Bronchial epithelial cell (primary cell): Measurements from ENCODE around the gene SMIM22. TPM values are rescaled to one million over a fixed set of nuclear protein-coding genes. Genes with fewer than 3 reads are reported as not detected.

Source experiments
- DNase-seq: peaks from one replicate; pipeline ENCODE4 v3.0.0-alpha.2; 2010; ENCODE audit warnings: low read depth
- FAIRE-seq: peaks from 2 replicates; lab custom pipeline; 2011; peaks lifted over from hg19 to GRCh38; lab: Jason Lieb, UNC
- H3K27me3 ChIP-seq: 2 replicates; pipeline ENCODE4 v1.5.1; 2011; ENCODE audit warnings: low read length; ENCODE audit not compliant: control insufficient read depth, insufficient read depth
- H3K36me3 ChIP-seq: 2 replicates; pipeline ENCODE4 v1.5.1; 2011; ENCODE audit warnings: low read length; ENCODE audit not compliant: control insufficient read depth, insufficient read depth
- H3K4me3 ChIP-seq: 2 replicates; pipeline ENCODE4 v1.5.1; 2011; ENCODE audit warnings: mild to moderate bottlenecking, low read depth, low read length, control low read depth
- total RNA-seq: library from RNA; depleted of rRNA; stranded (reverse); fragments of >200 nt; gene quantifications from 2 replicates; pipeline ENCODE4 v1.2.1, GENCODE V29; 2014
- TF ChIP-seq, protein P1 (sequence below): IDR thresholded peaks from 2 replicates; pipeline ENCODE4 v1.5.1; 2011; ENCODE audit warnings: mild to moderate bottlenecking, moderate library complexity, low read length, control low read depth, inconsistent platforms; ENCODE audit not compliant: insufficient read depth, severe bottlenecking

Gene SMIM22
- total RNA-seq, 1 donor from 2014 or later = 0.79 TPM

DNA sequence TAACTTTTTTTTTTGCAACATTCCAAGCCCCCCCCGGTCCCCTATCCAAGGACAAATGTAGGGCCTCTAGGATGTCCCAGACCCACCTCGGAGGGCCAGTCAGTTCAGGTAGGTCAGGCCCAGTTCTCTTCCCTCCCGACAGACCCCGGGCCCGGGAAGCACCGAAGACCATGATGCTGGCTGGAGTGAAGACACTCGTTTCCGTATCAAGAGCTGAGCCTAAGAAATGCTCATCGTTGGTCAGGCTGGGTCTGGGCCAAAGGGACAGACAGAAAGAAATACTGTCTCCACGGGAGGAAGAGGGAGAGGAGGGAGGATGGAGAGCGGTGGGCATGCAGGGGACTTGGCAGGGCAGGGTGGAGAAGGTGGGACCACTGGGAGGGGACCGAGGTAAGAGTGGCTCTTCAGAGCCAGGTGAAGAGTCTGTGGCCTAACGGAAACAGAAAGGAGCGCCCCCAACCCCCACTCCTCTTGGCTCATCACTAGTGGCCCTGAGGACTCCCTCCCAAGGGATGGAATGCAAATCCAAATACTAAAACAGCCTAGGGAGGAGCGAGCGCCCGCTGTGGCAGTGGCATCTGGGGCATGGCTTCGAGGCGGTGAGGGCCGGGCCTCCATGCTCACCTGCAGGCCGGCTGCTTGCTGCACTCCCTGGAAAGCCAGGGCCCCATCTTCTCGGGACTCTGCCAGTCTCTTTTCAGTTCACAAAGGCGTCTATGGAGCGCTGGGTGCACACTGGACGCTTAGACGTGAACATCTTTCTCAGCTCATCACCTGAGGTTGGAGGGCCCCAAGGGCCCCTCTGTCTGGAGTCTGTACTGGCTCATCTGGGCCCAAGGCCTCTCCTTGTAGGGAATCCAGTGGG lies 9.0 kb downstream of the SMIM22 start:
- TF ChIP-seq, protein P1, sequence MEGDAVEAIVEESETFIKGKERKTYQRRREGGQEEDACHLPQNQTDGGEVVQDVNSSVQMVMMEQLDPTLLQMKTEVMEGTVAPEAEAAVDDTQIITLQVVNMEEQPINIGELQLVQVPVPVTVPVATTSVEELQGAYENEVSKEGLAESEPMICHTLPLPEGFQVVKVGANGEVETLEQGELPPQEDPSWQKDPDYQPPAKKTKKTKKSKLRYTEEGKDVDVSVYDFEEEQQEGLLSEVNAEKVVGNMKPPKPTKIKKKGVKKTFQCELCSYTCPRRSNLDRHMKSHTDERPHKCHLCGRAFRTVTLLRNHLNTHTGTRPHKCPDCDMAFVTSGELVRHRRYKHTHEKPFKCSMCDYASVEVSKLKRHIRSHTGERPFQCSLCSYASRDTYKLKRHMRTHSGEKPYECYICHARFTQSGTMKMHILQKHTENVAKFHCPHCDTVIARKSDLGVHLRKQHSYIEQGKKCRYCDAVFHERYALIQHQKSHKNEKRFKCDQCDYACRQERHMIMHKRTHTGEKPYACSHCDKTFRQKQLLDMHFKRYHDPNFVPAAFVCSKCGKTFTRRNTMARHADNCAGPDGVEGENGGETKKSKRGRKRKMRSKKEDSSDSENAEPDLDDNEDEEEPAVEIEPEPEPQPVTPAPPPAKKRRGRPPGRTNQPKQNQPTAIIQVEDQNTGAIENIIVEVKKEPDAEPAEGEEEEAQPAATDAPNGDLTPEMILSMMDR = no peak
- Histone ChIP-seq H3K27me3 (no peaks in the 10 kb centered on the region), H3K4me3 (no peak overlapping the region), H3K36me3 (peaks cover 6% of the 10 kb centered on the region)
- FAIRE-seq (no peak), DNase-seq (no peak)

DNA sequence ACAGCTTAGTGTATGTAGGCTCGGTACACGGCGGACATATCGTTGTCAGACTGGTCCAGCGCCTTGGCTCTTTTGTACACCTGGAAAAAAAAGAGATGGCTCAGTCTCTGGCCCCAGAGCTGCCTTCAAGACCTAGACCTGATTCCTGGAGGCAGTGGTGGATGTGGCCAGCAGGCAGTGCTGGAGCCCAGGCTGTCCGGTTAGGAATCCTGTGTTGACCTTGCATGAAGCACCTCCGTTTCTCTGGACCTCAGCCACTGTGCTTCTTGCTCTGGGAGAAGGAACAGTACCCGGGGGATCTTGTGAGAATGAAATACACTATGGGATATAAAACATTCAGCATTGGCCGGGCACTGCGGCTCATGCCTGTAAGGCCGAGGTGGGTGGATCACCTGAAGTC lies 10.1 kb downstream of the SMIM22 start:
- FAIRE-seq (no peak), DNase-seq (no peak)
- Histone ChIP-seq H3K36me3 (peaks cover 6% of the 10 kb centered on the region), H3K27me3 (no peaks in the 10 kb centered on the region), H3K4me3 (no peak overlapping the region)
- TF ChIP-seq, protein P1 = no peak

DNA sequence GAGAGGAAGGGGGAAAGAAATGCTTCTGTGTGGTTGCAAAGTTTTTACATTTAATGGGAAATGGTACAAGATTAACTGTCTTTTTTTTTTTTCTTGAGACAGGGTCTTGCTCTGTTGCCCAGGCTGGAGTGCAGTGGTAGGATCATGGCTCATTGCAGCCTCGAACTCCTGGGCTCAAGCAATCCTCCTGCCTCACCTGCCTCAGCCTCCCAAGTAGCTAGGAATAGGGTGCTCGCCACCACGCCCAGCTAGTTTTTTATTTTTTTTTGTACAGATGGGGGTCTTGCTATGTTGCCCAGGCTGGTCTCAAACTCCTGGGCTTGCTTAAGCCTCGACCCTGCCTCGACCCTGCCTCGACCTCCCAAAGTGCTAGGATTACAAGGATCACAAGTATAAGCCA lies 11.1 kb downstream of the SMIM22 start:
- Histone ChIP-seq H3K4me3 (no peak overlapping the region), H3K27me3 (no peaks in the 10 kb centered on the region), H3K36me3 (peaks cover 7% of the 10 kb centered on the region)
- no peak for DNase-seq
- FAIRE-seq = no peak
- TF ChIP-seq, protein P1 = no peak

DNA sequence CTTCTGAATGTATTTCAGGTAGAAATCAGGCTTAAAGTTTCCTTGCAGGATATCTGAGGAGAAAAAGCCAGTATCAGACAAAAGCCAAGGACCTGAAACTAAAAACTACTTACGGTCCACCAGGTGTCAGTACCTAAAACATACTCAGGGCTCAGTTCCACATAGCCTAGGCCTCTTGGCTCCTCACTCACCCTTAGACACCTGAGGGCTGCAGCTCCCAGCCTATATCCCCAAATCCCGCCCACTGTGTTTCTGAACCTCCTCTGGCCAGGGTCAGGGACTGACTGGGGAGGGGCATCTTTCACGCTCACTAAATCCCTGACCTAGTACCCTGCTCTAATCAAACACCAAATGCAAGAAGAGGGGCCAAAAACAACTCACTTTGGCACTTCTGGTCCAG lies 16.1 kb downstream of the SMIM22 start:
- Histone ChIP-seq H3K27me3 (no peaks in the 10 kb centered on the region), H3K4me3 (no peak overlapping the region), H3K36me3 (peaks cover 25% of the 10 kb centered on the region)
- TF ChIP-seq, protein P1 = no peak
- no peak for FAIRE-seq
- no peak for DNase-seq

DNA sequence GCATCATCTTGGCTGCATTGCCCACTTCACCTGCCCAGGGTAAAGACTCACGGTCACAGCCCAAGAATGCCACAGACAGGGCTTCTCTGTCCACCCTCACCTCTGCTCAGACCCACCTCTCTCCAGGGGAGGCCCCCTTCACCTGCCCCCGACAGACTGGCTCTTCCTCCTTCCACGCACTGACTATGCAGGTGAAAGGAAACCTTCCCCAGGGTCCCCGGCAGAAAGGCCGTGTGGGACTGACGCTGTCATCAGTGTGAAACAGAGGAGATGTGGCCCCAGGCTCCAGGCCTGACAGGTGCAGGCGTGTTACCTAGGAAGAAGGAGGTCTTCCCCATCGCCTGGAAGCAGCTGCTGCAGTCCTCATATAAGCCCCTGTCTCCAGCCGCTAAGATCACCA lies 16.6 kb downstream of the SMIM22 start:
- TF ChIP-seq, protein P1 = no peak
- Histone ChIP-seq H3K27me3 (no peaks in the 10 kb centered on the region), H3K36me3 (peaks cover 25% of the 10 kb centered on the region), H3K4me3 (no peak overlapping the region)
- no peak for FAIRE-seq
- DNase-seq = no peak
